Astrocyte (in vitro differentiated cells and primary cell): Measurements from ENCODE around the gene TTYH1.

Source experiments
- EZH2 ChIP-seq: IDR thresholded peaks from 2 replicates; pipeline ENCODE4 v1.6.1; 2012; ENCODE audit warnings: mild to moderate bottlenecking, low read length, inconsistent platforms; ENCODE audit not compliant: insufficient read depth
- TF ChIP-seq, protein P1 (sequence below): IDR thresholded peaks from 2 replicates; pipeline ENCODE4 v1.5.1; 2011; ENCODE audit warnings: low read depth, mild to moderate bottlenecking, inconsistent platforms, low read length, moderate library complexity; ENCODE audit not compliant: insufficient read depth

DNA sequence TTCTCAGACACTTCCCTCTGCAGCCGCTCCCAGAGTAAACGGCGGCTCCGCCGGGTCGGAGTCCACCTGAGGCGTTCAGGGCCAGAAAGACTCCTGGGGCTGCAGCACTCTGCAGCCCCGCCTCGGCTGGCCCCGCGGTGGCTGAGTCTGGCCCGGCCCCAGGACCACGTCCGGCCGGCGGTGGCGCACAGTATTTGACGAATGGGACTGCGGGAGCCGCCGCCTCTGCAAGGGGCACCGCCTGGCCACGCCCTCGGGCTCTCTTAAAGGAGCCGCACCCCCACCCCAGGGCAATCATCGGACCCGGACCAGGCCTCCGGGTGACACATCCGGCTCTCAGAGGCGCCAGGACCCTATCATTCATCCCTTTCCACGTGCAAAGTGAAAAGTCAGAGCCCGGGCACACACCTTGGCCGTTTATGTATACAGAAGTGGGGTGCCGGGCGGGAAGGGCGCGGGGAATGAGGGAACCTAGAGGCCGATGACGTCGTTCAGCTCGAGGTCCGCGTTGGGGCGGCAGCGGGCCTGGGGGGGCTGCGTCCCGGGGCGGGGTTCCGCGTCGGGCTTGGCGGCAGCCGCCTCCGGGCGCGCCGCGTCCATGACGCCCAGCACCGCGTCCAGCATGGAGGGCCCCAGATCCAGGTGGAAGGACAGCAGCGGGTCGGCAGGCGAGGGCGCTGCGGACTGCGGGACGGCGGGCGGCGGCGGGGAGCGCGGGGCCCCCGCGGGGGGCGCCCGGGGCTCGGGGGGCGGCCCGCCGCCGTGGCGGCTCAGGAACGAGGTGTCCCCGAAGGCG lies 49.6 kb downstream of the TTYH1 start:
- TF ChIP-seq, protein P1, sequence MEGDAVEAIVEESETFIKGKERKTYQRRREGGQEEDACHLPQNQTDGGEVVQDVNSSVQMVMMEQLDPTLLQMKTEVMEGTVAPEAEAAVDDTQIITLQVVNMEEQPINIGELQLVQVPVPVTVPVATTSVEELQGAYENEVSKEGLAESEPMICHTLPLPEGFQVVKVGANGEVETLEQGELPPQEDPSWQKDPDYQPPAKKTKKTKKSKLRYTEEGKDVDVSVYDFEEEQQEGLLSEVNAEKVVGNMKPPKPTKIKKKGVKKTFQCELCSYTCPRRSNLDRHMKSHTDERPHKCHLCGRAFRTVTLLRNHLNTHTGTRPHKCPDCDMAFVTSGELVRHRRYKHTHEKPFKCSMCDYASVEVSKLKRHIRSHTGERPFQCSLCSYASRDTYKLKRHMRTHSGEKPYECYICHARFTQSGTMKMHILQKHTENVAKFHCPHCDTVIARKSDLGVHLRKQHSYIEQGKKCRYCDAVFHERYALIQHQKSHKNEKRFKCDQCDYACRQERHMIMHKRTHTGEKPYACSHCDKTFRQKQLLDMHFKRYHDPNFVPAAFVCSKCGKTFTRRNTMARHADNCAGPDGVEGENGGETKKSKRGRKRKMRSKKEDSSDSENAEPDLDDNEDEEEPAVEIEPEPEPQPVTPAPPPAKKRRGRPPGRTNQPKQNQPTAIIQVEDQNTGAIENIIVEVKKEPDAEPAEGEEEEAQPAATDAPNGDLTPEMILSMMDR = no peak
- no peak for TF ChIP-seq EZH2
